K562 (cell line): Measurements from ENCODE around the gene MANEAL. TPM values are rescaled to one million over a fixed set of nuclear protein-coding genes. Genes with fewer than 3 reads are reported as not detected.

Experiments
- BRCA1 ChIP-seq, 2 experiments: fragments of 450-650 bp in 1 of 2; sonication (generic) in 1 of 2; formaldehyde crosslinking in 1 of 2; IDR thresholded peaks; 2 replicates each; pipeline versions ENCODE4 v1.5.0 to v1.6.1; 2017 to 2020; ENCODE audit warnings: mild to moderate bottlenecking in 1 of 2, missing genetic modification reagents in 1 of 2
- BRF1 ChIP-seq: IDR thresholded peaks from 3 replicates; pipeline ENCODE4 v1.6.1; 2011; ENCODE audit warnings: borderline replicate concordance, mild to moderate bottlenecking; ENCODE audit not compliant: insufficient read length; ENCODE audit errors: extremely low read depth
- CC2D1A ChIP-seq: fragments of 450-650 bp; IDR thresholded peaks from 2 replicates; pipeline ENCODE4 v1.6.1; 2017; ENCODE audit warnings: mild to moderate bottlenecking
- CHAMP1 ChIP-seq: fragments of 450-650 bp; IDR thresholded peaks from 2 replicates; pipeline ENCODE4 v1.6.1; 2016; ENCODE audit warnings: mild to moderate bottlenecking
- FOXK2 ChIP-seq, 2 experiments: fragments of 450-650 bp; IDR thresholded peaks in 1 of 2; conservative IDR thresholded peaks in 1 of 2; 2 replicates each; pipeline ENCODE4 v1.6.1; 2016; ENCODE audit warnings: low read depth in 2 of 2, mild to moderate bottlenecking in 1 of 2
- ILF3 ChIP-seq: fragments of 450-650 bp; IDR thresholded peaks from 2 replicates; pipeline ENCODE4 v1.6.1; 2018; ENCODE audit warnings: antibody characterized with exemption, mild to moderate bottlenecking, moderate library complexity, borderline replicate concordance
- MAFG ChIP-seq: fragments of 450-650 bp; conservative IDR thresholded peaks from 2 replicates; pipeline ENCODE4 v1.6.1; 2016; ENCODE audit warnings: missing genetic modification characterization, missing compliant biosample characterization
- PRDM10 ChIP-seq: fragments of 450-650 bp; IDR thresholded peaks from 2 replicates; pipeline ENCODE4 v1.6.1; 2018; ENCODE audit not compliant: partially characterized antibody
- STAG1 ChIP-seq: sonication (generic); formaldehyde crosslinking; IDR thresholded peaks from 2 replicates; pipeline ENCODE4 v1.5.0; 2020; ENCODE audit warnings: missing genetic modification reagents, borderline replicate concordance
- ZFX ChIP-seq: sonication (generic); formaldehyde crosslinking; IDR thresholded peaks from 2 replicates; pipeline ENCODE4 v1.8.0; 2022; ENCODE audit warnings: mild to moderate bottlenecking, missing genetic modification reagents, moderate library complexity
- ZNF324 ChIP-seq: fragments of 250-450 bp; sonication (Bioruptor Pico); IDR thresholded peaks from 2 replicates; pipeline ENCODE4 v1.4.0; 2020; ENCODE audit warnings: mild to moderate bottlenecking
- ZNF407 ChIP-seq: fragments of 450-650 bp; IDR thresholded peaks from 2 replicates; pipeline ENCODE4 v1.6.1; 2016; ENCODE audit warnings: low read depth
- ZNF644 ChIP-seq: fragments of 200-800 bp; sonication (Bioruptor generic); IDR thresholded peaks from 2 replicates; pipeline ENCODE4 v1.6.1; 2016; ENCODE audit warnings: low read depth, missing genetic modification characterization, missing compliant biosample characterization
- ZNF695 ChIP-seq: fragments of 450-650 bp; formaldehyde crosslinking; IDR thresholded peaks from 2 replicates; pipeline ENCODE4 v1.4.0; 2020; ENCODE audit warnings: mild to moderate bottlenecking, moderate library complexity
- polyA plus RNA-seq, 8 experiments: library from polyadenylated mRNA; depleted of rRNA in 4 of 8; stranded (reverse) in 5 of 8; unstranded in 3 of 8; fragments of >200 nt; fragmentation: Nextera tagmentation in 2 of 8; fragmentation: Illumina TruSeq in 1 of 8; extraction: Ambion mirVana in 2 of 8; extraction: Trizol in 1 of 8; gene quantifications; 2 replicates each; pipeline versions ENCODE4 v1.2.1 to v1.2.3, GENCODE V29; 2011 to 2014; ENCODE audit warnings: inconsistent platforms in 1 of 8, missing spikeins in 1 of 8
- total RNA-seq, 7 experiments: library from RNA; depleted of rRNA in 6 of 7; stranded (reverse); fragments of >200 nt in 6 of 7; fragmentation: Illumina TruSeq in 2 of 7; extraction: Trizol in 2 of 7; gene quantifications; 2 replicates each; pipeline versions ENCODE4 v1.2.1 to v1.2.3, GENCODE V29; 2011 to 2021; ENCODE audit warnings: low replicate concordance in 1 of 7

The MANEAL gene
- total and polyA plus RNA-seq, 9 of the 15 experiments (the other 6 are each of a cell fraction or from before 2014, with no cell fraction given), result 0.37 to 3.2 (median 1.2) TPM

- TF ChIP-seq ZNF407, result no peak
- TF ChIP-seq MAFG (tag), result no peak
- TF ChIP-seq CHAMP1, result peak; percentile 87; the same call in 1 of the 2 replicates
- no peak for TF ChIP-seq BRF1
- TF ChIP-seq ILF3, result no peak
- no peak for TF ChIP-seq PRDM10
- TF ChIP-seq STAG1 (CRISPR knock-in tag), result peak; percentile 99
- peak; percentile 53 for TF ChIP-seq ZFX (CRISPR knock-in tag)
- TF ChIP-seq ZNF695 (CRISPR knock-in tag), result no peak
- no peak for TF ChIP-seq ZNF324
- no peak for TF ChIP-seq FOXK2 (conservative IDR thresholded peaks at IDR 0.05 in 1 of 2, IDR thresholded peaks at IDR 0.05 in 1 of 2; ENCODE audit: low read depth in 2 of 2)
- TF ChIP-seq CC2D1A, result no peak
- TF ChIP-seq BRCA1 (IDR thresholded peaks at IDR 0.05), result no peak
- peak; percentile 99; the same call in 1 of the 2 replicates for TF ChIP-seq BRCA1 (CRISPR knock-in tag; IDR thresholded peaks at IDR 0.05)
- TF ChIP-seq ZNF644 (tag), result peak; percentile 97
Measured at GRCh38 chr1:37764414-37764825, 29.2 kb upstream of the MANEAL start (continued).
